Measurements from ENCODE around the gene SRL. TPM values are rescaled to one million over a fixed set of nuclear protein-coding genes. Genes with fewer than 3 reads are reported as not detected.

The SRL gene
- total RNA-seq, 1 experiment from 2014 or later: not detected

DNA sequence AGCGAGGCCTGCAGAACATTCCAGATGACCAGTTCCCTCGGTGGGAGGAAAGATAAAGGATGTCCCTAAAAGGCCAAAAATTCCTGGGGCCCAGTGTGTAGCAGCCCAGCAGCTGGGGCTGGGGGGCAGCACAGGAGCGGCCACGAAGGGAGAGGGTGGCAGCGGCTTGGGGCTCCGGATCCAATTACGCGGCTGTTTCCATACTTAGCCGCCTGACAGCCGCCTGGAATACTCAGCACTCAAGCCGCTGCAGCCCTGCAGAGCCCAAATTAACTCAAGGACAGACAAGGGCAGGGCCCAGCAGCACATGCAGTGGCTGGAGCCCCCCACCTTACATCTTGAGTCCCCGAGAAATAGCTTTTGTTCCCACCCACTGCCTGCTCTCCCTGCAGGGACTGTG, 1.3 kb downstream of the SRL start:
- H3K36me3 ChIP-seq (ENCODE audit: control insufficient read depth, insufficient read depth, low read length): no peaks in the 10 kb centered on the region
- DNase-seq (ENCODE audit: low read depth, low spot score) (no peak), ATAC-seq (no peak)
- no peak overlapping the region for H3K4me3 ChIP-seq (ENCODE audit: low read depth in 2 of 2, low read length in 2 of 2)
- CTCF ChIA-PET: no interaction called here
- in situ Hi-C loops (cut with HindIII; ENCODE audit: low pct_unique_long_range_greater_than_20kb, low sequenced_read_pairs): no loop called here
- POLR2A ChIA-PET: no interaction called here
- intact Hi-C loops (cut with micrococcal nuclease; ENCODE audit: unreplicated experiment): no loop called here
- BruUV-seq (replicated peaks): no TSS peak
- H3K4me1 ChIP-seq (ENCODE audit: control insufficient read depth, insufficient read depth, low read length): no peaks in the 10 kb centered on the region
- TF ChIP-seq, protein P1, sequence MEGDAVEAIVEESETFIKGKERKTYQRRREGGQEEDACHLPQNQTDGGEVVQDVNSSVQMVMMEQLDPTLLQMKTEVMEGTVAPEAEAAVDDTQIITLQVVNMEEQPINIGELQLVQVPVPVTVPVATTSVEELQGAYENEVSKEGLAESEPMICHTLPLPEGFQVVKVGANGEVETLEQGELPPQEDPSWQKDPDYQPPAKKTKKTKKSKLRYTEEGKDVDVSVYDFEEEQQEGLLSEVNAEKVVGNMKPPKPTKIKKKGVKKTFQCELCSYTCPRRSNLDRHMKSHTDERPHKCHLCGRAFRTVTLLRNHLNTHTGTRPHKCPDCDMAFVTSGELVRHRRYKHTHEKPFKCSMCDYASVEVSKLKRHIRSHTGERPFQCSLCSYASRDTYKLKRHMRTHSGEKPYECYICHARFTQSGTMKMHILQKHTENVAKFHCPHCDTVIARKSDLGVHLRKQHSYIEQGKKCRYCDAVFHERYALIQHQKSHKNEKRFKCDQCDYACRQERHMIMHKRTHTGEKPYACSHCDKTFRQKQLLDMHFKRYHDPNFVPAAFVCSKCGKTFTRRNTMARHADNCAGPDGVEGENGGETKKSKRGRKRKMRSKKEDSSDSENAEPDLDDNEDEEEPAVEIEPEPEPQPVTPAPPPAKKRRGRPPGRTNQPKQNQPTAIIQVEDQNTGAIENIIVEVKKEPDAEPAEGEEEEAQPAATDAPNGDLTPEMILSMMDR (IDR thresholded peaks at IDR 0.05): no peak
- TF ChIP-seq SIN3A (IDR thresholded peaks at IDR 0.05; ENCODE audit: borderline replicate concordance, insufficient read depth, low read depth, low read length) (no peak), TCF7L2 (IDR thresholded peaks at IDR 0.05; ENCODE audit: low read depth, low read length) (no peak), POLR2AphosphoS5 (IDR thresholded peaks at IDR 0.05; ENCODE audit: low read depth, low read length) (no peak)
- TF ChIP-seq, protein P2, sequence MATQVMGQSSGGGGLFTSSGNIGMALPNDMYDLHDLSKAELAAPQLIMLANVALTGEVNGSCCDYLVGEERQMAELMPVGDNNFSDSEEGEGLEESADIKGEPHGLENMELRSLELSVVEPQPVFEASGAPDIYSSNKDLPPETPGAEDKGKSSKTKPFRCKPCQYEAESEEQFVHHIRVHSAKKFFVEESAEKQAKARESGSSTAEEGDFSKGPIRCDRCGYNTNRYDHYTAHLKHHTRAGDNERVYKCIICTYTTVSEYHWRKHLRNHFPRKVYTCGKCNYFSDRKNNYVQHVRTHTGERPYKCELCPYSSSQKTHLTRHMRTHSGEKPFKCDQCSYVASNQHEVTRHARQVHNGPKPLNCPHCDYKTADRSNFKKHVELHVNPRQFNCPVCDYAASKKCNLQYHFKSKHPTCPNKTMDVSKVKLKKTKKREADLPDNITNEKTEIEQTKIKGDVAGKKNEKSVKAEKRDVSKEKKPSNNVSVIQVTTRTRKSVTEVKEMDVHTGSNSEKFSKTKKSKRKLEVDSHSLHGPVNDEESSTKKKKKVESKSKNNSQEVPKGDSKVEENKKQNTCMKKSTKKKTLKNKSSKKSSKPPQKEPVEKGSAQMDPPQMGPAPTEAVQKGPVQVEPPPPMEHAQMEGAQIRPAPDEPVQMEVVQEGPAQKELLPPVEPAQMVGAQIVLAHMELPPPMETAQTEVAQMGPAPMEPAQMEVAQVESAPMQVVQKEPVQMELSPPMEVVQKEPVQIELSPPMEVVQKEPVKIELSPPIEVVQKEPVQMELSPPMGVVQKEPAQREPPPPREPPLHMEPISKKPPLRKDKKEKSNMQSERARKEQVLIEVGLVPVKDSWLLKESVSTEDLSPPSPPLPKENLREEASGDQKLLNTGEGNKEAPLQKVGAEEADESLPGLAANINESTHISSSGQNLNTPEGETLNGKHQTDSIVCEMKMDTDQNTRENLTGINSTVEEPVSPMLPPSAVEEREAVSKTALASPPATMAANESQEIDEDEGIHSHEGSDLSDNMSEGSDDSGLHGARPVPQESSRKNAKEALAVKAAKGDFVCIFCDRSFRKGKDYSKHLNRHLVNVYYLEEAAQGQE (IDR thresholded peaks at IDR 0.05; ENCODE audit: insufficient read depth in 1 of 2, low read depth in 2 of 2, low read length in 1 of 2): no peak
- no peak overlapping the region for H3K27ac ChIP-seq (ENCODE audit: low read length)
- H3K27me3 ChIP-seq (ENCODE audit: control insufficient read depth, insufficient read depth, low read length): no peaks in the 10 kb centered on the region
- H3K9me3 ChIP-seq (ENCODE audit: control insufficient read depth, insufficient read depth, low read depth, low read length): no peaks in the 10 kb centered on the region

DNA sequence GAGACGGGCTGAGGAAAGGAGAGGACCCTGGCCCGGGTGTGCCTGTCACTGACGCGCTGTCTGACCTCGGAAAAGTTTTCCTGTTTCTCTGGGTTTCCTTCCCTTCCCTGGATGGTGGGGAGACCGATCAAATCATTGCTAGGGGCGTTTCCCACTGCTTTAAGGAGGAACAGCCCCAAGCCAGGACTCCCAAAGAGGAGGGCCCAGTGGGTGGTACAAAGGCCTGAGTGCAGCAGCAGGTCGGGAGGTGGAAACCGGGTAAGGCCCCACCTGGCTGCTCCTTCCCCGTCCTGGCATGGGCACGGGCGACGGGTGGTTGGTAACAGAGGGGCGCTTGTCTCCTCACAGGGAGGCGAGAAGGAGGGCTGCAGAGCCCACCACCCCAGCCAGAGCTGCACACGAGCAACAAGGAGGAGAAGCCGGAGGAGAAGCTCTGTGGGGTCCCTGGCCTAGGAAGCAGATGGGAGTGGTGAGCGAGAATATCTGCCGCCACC, 2.2 kb downstream of the SRL start:
- Histone ChIP-seq H3K27me3 (ENCODE audit: control insufficient read depth, insufficient read depth, low read length) (no peaks in the 10 kb centered on the region), H3K9me3 (ENCODE audit: control insufficient read depth, insufficient read depth, low read depth, low read length) (no peaks in the 10 kb centered on the region), H3K36me3 (ENCODE audit: control insufficient read depth, insufficient read depth, low read length) (no peaks in the 10 kb centered on the region), H3K4me3 (ENCODE audit: low read depth in 2 of 2, low read length in 2 of 2) (no peak overlapping the region), H3K4me1 (ENCODE audit: control insufficient read depth, insufficient read depth, low read length) (no peaks in the 10 kb centered on the region), H3K27ac (ENCODE audit: low read length) (no peak overlapping the region)
- TF ChIP-seq POLR2AphosphoS5 (IDR thresholded peaks at IDR 0.05; ENCODE audit: low read depth, low read length) (no peak), SIN3A (IDR thresholded peaks at IDR 0.05; ENCODE audit: borderline replicate concordance, insufficient read depth, low read depth, low read length) (no peak), TCF7L2 (IDR thresholded peaks at IDR 0.05; ENCODE audit: low read depth, low read length) (no peak)
- TF ChIP-seq, protein P2 (IDR thresholded peaks at IDR 0.05; ENCODE audit: insufficient read depth in 1 of 2, low read depth in 2 of 2, low read length in 1 of 2): no peak
- TF ChIP-seq, protein P1 (IDR thresholded peaks at IDR 0.05): no peak
- ATAC-seq: no peak
- no TSS peak for BruUV-seq (replicated peaks)
- ChIA-PET CTCF (no interaction called here), POLR2A (no interaction called here)
- no peak for DNase-seq (ENCODE audit: low read depth, low spot score)
- intact Hi-C loops (cut with micrococcal nuclease; ENCODE audit: unreplicated experiment) (no loop called here), in situ Hi-C loops (cut with HindIII; ENCODE audit: low pct_unique_long_range_greater_than_20kb, low sequenced_read_pairs) (no loop called here)
